SU-DHL-6 (cell line): Measurements from ENCODE around the gene SLC44A5.

Source experiments
- EZH2phosphoT487 ChIP-seq: fragments of 200-600 bp; sonication (generic), shearing (Covaris generic); conservative IDR thresholded peaks from 2 replicates; pipeline ENCODE4 v1.6.1; 2018; ENCODE audit warnings: mild to moderate bottlenecking, antibody characterized with exemption, low read length, moderate library complexity, mixed read lengths
- TF ChIP-seq, protein P1 (sequence below): fragments of 200-600 bp; sonication (generic); IDR thresholded peaks from one replicate; pipeline ENCODE4 v1.5.1; 2017; ENCODE audit warnings: antibody characterized with exemption, mild to moderate bottlenecking, low read length, moderate library complexity; ENCODE audit not compliant: insufficient read depth, poor library complexity, severe bottlenecking

DNA sequence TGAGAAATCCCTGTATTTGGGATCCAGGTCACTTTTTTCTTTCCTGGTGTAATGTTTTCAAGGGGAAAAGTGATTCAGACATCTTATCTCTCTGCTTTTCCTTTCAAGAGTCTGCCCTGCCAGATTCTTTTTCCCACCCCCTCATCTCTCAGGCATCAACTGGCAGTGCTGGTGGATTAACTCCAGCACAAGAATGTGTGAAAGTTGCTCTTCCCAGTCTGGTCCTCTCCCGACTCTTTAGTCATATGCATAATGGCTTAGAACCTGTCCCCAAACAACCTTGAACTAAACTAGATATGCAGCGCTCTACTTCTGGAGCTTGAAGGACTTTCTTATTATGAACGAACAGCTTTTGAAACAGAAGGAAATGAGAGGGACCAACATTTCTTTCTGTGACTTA lies 88.5 kb downstream of the SLC44A5 start:
- TF ChIP-seq, protein P1, sequence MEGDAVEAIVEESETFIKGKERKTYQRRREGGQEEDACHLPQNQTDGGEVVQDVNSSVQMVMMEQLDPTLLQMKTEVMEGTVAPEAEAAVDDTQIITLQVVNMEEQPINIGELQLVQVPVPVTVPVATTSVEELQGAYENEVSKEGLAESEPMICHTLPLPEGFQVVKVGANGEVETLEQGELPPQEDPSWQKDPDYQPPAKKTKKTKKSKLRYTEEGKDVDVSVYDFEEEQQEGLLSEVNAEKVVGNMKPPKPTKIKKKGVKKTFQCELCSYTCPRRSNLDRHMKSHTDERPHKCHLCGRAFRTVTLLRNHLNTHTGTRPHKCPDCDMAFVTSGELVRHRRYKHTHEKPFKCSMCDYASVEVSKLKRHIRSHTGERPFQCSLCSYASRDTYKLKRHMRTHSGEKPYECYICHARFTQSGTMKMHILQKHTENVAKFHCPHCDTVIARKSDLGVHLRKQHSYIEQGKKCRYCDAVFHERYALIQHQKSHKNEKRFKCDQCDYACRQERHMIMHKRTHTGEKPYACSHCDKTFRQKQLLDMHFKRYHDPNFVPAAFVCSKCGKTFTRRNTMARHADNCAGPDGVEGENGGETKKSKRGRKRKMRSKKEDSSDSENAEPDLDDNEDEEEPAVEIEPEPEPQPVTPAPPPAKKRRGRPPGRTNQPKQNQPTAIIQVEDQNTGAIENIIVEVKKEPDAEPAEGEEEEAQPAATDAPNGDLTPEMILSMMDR: no peak
- TF ChIP-seq EZH2phosphoT487: no peak
